Thyroid gland (tissue), 4 donors: ENCODE results near the gene DEFB118. TPM values are rescaled to one million over a fixed set of nuclear protein-coding genes. Genes with fewer than 3 reads are reported as not detected.

Experiments used
- DNase-seq, 2 donors: peaks; one replicate each; pipeline ENCODE4 v3.0.0-alpha.2; 2019
- H3K27ac ChIP-seq, 3 donors: fragments of 200-600 bp; sonication (generic); 1 replicate in 2 of 3; 2 replicates in 1 of 3; pipeline ENCODE4 v1.5.1; 2016 to 2019; ENCODE audit warnings: mild to moderate bottlenecking in 1 of 3, moderate library complexity in 1 of 3
- H3K27me3 ChIP-seq: fragments of 200-600 bp; sonication (generic); one replicate; pipeline ENCODE4 v1.5.1; 2019
- H3K36me3 ChIP-seq, 2 donors: fragments of 200-600 bp; sonication (generic); one replicate each; pipeline ENCODE4 v1.5.1; 2016 to 2019
- H3K4me1 ChIP-seq, 2 donors: fragments of 200-600 bp; sonication (generic); one replicate each; pipeline ENCODE4 v1.5.1; 2017 to 2019
- H3K4me3 ChIP-seq, 3 donors: fragments of 200-600 bp; sonication (generic); replicated peaks in 1 of 3; 1 replicate in 2 of 3; 2 replicates in 1 of 3; pipeline ENCODE4 v1.5.1; 2016; ENCODE audit warnings: mild to moderate bottlenecking in 1 of 3
- H3K9me3 ChIP-seq: fragments of 200-600 bp; sonication (generic); one replicate; pipeline ENCODE4 v1.5.1; 2017
- CTCF ChIP-seq, 6 experiments: fragments of 200-600 bp in 3 of 6; fragments of 450-650 bp in 3 of 6; sonication (generic) in 3 of 6; IDR thresholded peaks; one replicate each; pipeline ENCODE4 v1.5.1; 2016 to 2019; ENCODE audit warnings: antibody characterized with exemption in 6 of 6, mild to moderate bottlenecking in 2 of 6, inconsistent platforms in 1 of 6, moderate library complexity in 1 of 6
- POLR2A ChIP-seq, 2 donors: fragments of 450-650 bp; IDR thresholded peaks; one replicate each; pipeline ENCODE4 v1.6.1; 2017; ENCODE audit warnings: antibody characterized with exemption in 2 of 2, mild to moderate bottlenecking in 2 of 2, moderate library complexity in 1 of 2
- WGBS, 2 donors: methylation state at CpG; one replicate each; pipeline ENCODE4 v1.1.5; 2017; 5-methylcytosine and 5-hydroxymethylcytosine counted together
- intact Hi-C: fragments of 100-400 bp; cut with DNase I; formaldehyde crosslinking; loops from one replicate; pipeline ENCODE4 v1.15.1; 2023
- small RNA-seq: library from RNA; depleted of rRNA; stranded (forward); fragments of <200 nt; gene quantifications from one replicate; pipeline ENCODE3, GENCODE V24; 2016
- total RNA-seq, 4 donors: library from RNA; depleted of rRNA; stranded (reverse); fragments of >200 nt; gene quantifications; one replicate each; pipeline ENCODE4 v1.2.3, GENCODE V29; 2016

DEFB118 gene
- total RNA-seq, 4 donors from 2014 or later: not detected

- no peaks in the 10 kb centered on the region for H3K27me3 ChIP-seq
- no peak for TF ChIP-seq CTCF (IDR thresholded peaks at IDR 0.05)
- no peak for TF ChIP-seq POLR2A (IDR thresholded peaks at IDR 0.05)
- no peaks in the 10 kb centered on the region for H3K4me1 ChIP-seq
- no peak overlapping the region for H3K27ac ChIP-seq
- WGBS, 2 donors: 81 to 89% methylated on average over 7 of the region's 7 CpGs
- no peak for DNase-seq
- H3K9me3 ChIP-seq: no peaks in the 10 kb centered on the region
- intact Hi-C loops: no loop called here
- H3K4me3 ChIP-seq: no peak overlapping the region
- no peaks in the 10 kb centered on the region for H3K36me3 ChIP-seq
These were observed 49.9 kb downstream of the DEFB118 start for GRCh38 chr20:31418307-31418706.

Small RNA genes lying within 50 kb of the gene (small RNA-seq; reads per million reads assigned to genes)
- gene DEFB117 (not detected), gene RF00561 (not detected), gene RNA5SP480 (not detected)

Other genes with a start within 250 kb of the DEFB118 start
- not detected for gene DEFB115, start 110.9 kb upstream of the DEFB118 start, total RNA-seq
- gene DEFB116, start 60.0 kb upstream of the DEFB118 start, total RNA-seq: not detected
- 1 to 10 TPM in 2 of 4 donors, not detected in 2; 2.0 to 3.1 TPM for gene DEFB119, start 22.0 kb downstream of the DEFB118 start, total RNA-seq
- gene DEFB121, start 37.6 kb downstream of the DEFB118 start, total RNA-seq: not detected
- gene DEFB123, start 72.0 kb downstream of the DEFB118 start, total RNA-seq: 1 to 10 TPM in 1 of 4 donors, not detected in 3; 6.9 TPM
- gene DEFB124, start 106.5 kb downstream of the DEFB118 start, total RNA-seq: not detected
- 1 to 10 TPM in 2 of 4 donors, under 1 TPM in 2; 0.54 to 3.4 (median 0.98) TPM for gene REM1, start 106.7 kb downstream of the DEFB118 start, total RNA-seq
- gene HM13, start 145.8 kb downstream of the DEFB118 start, total RNA-seq: 100 to 1,000 TPM in 2 of 4 donors, 10 to 100 TPM in 2; 82.8 to 136 (median 111) TPM
- 1,000 to 10,000 TPM; 1,083 to 1,350 (median 1,205) TPM for gene ID1, start 236.7 kb downstream of the DEFB118 start, total RNA-seq